Pulmonary artery endothelial cell (primary cell): ENCODE results near the gene LRRN1. TPM values are rescaled to one million over a fixed set of nuclear protein-coding genes. Genes with fewer than 3 reads are reported as not detected.

ENCODE experiments used
- DNase-seq: peaks from one replicate; pipeline ENCODE4 v3.0.0-alpha.2; 2011; ENCODE audit warnings: low read depth, low spot score
- total RNA-seq: library from RNA; depleted of rRNA; stranded (reverse); fragments of >200 nt; gene quantifications from 2 replicates; pipeline ENCODE4 v1.2.3, GENCODE V29; 2014

The LRRN1 gene
- total RNA-seq, result not detected in 2 replicates

GRCh38 chr3:3799173-3800079 is at the start of gene LRRN1:
Gene LRRN1, plus strand, starts transcription at chr3:3799431. Its CDS starts 45,211 bp downstream, at chr3:3844642.
- no peak for DNase-seq

- DNase-seq, result no peak
Measured at GRCh38 chr3:3753416-3753815, 45.8 kb upstream of the LRRN1 start.

- DNase-seq, result no peak
Measured at GRCh38 chr3:3765661-3766060, 33.6 kb upstream of the LRRN1 start.

GRCh38 chr3:3766140-3766539 is 33.1 kb upstream of the LRRN1 start:
- no peak for DNase-seq

DNA sequence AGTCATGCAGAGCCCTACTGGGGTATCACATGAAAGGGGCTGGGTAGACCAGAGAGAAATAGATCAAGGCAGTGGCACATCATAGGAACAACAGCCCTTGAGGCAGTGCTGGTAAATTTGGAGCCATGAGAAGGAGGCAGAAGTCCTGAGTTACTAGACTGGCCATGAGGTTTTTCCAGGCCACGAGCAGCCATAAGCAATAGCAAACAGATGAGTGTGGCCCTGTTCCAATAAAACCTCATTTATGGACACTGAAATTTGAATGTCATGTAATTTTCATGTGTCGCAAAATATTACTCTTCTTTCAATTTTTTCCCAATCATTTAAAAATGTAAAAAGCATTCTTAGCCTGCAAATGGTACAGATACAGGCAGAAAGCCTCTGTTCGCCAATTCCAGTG is 28.1 kb upstream of the LRRN1 start:
- DNase-seq, result no peak

DNA sequence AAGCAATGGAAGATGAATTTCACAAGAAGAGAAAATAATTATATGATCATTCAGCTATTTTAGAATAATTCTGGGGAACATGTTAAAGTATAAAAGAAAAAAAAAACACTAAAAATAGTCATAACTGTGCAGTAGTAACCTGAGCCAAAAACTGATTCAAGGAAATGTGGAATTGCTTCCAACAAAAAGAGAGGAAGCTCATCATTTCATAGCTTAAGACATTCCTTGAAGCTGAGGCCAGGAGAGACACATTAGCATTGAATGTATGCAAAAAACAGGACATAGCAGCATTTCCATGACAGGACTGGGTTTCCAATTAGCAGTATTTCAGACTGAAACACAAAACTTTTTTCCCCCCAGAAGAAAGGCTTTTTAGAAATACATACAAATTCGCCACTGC is 27.7 kb upstream of the LRRN1 start:
- DNase-seq, result no peak

- DNase-seq, result no peak
Measured at GRCh38 chr3:3772338-3772737, 26.9 kb upstream of the LRRN1 start.

DNA sequence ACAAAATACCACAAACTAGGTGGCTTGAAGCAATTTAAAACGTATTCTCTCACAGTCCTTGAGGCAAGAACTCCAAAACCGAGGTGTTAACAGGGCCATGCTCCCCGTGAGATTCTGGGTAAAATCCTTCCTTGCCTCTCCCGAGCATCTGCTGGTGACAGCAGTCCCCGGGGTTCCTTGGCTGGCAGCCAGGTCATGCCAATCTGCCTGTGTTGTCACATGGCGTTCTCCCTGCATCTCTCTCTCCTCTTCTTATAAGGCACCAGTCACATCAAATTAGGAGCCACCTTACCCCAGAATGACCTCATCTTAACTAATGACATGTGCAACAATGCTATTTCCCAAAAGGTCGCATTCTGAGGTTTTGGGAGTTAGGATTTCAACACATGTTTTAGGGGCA is 26.3 kb upstream of the LRRN1 start:
- DNase-seq, result no peak

- no peak for DNase-seq
Measured at GRCh38 chr3:3776607-3777006, 22.6 kb upstream of the LRRN1 start.

DNA sequence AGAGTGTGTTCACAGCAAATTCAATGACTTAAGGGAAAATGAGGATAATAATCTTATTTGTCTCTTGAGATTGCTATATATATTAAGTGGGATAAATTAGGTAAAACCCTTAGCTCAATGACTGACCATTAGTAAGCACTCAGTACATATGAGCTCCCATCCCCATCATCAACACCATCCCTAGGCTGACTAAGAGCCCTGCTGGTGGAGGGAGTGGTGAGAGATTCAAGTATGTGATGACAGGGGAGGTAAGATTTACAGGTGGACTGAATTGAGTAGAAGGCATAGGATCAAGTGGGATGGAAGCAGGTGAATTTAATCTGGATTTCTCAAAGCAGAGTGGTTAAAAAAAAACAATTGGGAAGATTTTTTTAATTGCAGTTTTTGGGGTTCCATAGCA is 21.0 kb upstream of the LRRN1 start:
- DNase-seq, result no peak

- DNase-seq, result no peak
Measured at GRCh38 chr3:3778641-3779270, 20.5 kb upstream of the LRRN1 start.

- no peak for DNase-seq
Measured at GRCh38 chr3:3782457-3782856, 16.8 kb upstream of the LRRN1 start.

- DNase-seq, result no peak
Measured at GRCh38 chr3:3783210-3783609, 16.0 kb upstream of the LRRN1 start.

GRCh38 chr3:3783696-3784095 is 15.5 kb upstream of the LRRN1 start:
- no peak for DNase-seq

DNA sequence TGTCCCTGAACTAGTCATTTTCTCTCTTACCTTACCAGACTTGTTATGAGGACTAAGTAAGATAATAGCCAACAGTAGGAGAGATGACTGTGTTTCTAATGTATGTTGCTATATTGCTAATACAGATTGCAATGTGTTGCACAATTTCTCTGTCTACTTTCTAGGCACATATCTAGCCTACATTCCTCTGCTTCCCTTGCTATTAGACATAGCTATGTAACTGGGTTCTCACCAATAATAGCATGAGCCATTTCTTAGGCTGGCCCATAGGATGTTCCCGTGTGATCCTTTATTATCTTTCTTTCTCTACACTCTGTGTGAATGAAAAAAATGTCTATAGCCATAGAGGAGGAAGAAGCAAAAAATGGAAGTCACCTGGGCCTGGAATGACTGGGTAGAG is 6.8 kb upstream of the LRRN1 start:
- DNase-seq, result no peak

GRCh38 chr3:3798631-3799113 is 559 bp upstream of the LRRN1 start:
- no peak for DNase-seq

DNA sequence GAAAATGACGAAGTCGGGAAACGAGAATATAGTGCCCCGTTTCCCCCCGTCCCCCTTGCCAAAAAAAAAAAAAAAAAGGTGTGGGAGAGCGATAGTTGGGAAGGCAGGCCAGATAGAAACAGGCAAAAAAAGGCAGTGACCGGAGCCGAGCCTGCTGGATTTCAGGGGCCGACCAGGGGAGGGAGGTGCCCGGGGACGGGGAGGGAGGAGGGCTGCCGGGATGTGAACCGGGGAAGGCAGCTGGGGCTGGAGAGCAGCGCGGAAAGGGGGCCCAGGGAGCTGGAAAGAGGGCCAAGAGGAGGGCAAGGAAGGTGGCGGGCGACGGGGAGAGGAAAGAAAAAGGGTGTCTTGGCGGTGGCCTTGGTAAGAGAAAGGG is 837 bp downstream of the LRRN1 start:
- DNase-seq, result no peak

DNA sequence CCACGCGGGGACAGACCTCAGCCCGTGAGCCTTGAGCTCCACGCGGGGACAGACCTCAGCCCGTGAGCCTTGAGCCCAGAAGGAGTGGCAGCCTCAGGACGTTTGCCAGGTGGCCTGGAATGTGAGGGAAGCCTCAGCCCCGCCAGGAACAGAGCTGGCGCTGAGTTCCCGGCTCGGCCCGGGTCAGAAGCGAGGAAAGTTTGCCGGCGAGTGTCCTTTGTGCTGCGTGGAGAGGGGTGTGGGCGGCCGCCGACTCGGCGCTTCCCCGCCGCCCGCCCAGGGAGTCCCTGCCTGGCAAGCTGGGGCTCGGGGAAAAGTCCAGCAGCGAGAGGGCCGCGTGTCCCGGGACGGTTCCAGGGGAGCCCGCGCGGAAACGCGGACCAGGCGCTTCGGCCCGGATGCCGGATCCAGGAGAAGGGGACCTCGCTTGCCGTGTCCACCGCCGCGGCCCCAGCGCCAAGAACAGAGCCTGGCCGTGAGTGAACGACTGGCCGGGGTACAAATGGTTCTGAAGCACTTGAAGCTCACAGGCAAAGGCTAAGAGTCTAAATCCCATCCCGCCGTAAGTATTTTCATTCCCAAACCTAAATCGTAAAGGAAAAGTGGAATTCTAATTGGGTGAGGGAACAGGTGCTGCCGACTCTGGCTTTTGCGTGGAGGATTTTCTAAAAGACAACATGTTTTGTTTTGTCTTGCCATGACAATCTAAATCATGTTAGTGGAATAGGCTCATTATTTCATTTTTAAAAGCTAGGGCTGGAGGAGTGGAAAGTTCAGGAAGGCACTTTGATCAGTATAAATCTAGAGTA is 1.7 kb downstream of the LRRN1 start:
- no peak for DNase-seq

GRCh38 chr3:3801494-3801841 is 2.2 kb downstream of the LRRN1 start:
- no peak for DNase-seq

- DNase-seq, result no peak
Measured at GRCh38 chr3:3802046-3802445, 2.8 kb downstream of the LRRN1 start.

- no peak for DNase-seq
Measured at GRCh38 chr3:3804560-3804959, 5.3 kb downstream of the LRRN1 start.

DNA sequence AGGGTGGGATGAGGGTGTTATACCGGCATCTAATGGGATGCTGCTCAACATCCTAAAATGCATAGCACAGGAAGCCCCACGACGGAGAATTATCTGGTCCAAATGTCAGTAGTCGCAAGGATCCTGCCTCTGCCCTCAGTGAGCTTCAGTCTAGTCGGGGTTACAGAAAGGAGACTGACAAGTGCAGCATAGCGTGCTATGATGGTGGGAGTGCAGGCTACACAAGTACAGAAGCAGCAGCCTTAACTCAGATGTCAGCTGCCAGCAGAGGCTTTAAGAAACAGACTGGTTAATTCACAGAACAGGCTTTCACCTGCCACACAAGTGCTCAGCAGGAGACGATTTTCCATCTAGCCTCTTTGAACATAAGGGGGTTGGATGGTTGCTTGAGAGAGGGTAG is 6.9 kb downstream of the LRRN1 start:
- DNase-seq, result no peak
